ENCODE data around the gene OSBPL9. TPM values are rescaled to one million over a fixed set of nuclear protein-coding genes. Genes with fewer than 3 reads are reported as not detected.

The OSBPL9 gene
- total RNA-seq, 1 donor from 2014 or later: 72.2 TPM

DNA sequence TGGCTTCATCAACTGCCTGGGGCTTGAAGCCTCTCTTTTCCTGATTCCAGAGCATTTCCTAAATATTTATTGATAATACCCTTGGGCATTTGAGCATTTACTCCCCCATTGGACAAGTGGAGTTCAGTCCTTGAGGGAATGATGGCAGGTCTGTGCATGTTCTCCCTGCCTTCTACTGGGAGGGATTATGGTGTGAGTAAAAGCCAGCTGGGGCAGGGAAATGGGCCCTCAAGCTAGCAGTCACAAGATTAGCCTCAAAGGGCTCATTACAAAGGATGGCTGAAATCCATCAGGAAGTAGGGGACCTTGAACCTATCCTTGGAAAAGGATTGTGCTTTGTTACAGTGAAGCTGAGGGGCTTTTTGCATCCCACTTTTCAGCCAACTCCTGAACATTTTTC lies 24.2 kb upstream of the OSBPL9 start:
- H3K36me3 ChIP-seq: no peaks in the 10 kb centered on the region
- no peak overlapping the region for H3K4me3 ChIP-seq
- H3K4me1 ChIP-seq: no peaks in the 10 kb centered on the region
- intact Hi-C loops (cut with DNase I): no loop called here
- H3K27me3 ChIP-seq: no peaks in the 10 kb centered on the region
- TF ChIP-seq, protein P1, sequence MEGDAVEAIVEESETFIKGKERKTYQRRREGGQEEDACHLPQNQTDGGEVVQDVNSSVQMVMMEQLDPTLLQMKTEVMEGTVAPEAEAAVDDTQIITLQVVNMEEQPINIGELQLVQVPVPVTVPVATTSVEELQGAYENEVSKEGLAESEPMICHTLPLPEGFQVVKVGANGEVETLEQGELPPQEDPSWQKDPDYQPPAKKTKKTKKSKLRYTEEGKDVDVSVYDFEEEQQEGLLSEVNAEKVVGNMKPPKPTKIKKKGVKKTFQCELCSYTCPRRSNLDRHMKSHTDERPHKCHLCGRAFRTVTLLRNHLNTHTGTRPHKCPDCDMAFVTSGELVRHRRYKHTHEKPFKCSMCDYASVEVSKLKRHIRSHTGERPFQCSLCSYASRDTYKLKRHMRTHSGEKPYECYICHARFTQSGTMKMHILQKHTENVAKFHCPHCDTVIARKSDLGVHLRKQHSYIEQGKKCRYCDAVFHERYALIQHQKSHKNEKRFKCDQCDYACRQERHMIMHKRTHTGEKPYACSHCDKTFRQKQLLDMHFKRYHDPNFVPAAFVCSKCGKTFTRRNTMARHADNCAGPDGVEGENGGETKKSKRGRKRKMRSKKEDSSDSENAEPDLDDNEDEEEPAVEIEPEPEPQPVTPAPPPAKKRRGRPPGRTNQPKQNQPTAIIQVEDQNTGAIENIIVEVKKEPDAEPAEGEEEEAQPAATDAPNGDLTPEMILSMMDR (IDR thresholded peaks at IDR 0.05): no peak
- TF ChIP-seq POLR2AphosphoS5 (IDR thresholded peaks at IDR 0.05; ENCODE audit: insufficient read depth in 1 of 2, low read depth in 1 of 2) (no peak), POLR2A (IDR thresholded peaks at IDR 0.05) (no peak)
- H3K27ac ChIP-seq: no peak overlapping the region
- H3K9me3 ChIP-seq: no peaks in the 10 kb centered on the region
- no peak for DNase-seq (ENCODE audit: extremely low spot score in 2 of 2)

DNA sequence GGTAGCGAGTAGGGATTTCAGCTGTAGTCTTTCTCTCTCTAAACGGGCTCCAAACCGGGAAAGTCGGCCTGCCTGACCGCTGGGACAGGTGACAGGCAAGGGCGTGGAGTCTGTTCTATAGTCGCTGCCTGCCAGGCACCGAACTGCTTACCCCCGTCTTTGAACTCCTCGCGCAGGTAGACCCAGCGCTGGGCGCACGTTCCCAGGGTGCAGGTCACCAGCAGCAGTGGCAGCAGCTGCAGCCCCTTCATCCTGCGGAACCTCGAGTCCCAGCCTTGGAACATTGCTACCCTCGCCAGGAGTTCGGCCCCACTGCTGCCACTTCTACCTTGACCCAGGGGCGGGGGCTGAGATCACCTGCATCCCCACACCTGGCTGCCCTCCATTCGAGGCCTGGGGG lies 22.2 kb upstream of the OSBPL9 start:
- H3K4me3 ChIP-seq: no peak overlapping the region
- no peaks in the 10 kb centered on the region for H3K9me3 ChIP-seq
- intact Hi-C loops (cut with DNase I): no loop called here
- no peaks in the 10 kb centered on the region for H3K4me1 ChIP-seq
- H3K27me3 ChIP-seq: no peaks in the 10 kb centered on the region
- no peaks in the 10 kb centered on the region for H3K36me3 ChIP-seq
- H3K27ac ChIP-seq: no peak overlapping the region
- TF ChIP-seq, protein P1 (IDR thresholded peaks at IDR 0.05): no peak
- TF ChIP-seq POLR2A (IDR thresholded peaks at IDR 0.05) (no peak), POLR2AphosphoS5 (IDR thresholded peaks at IDR 0.05; ENCODE audit: insufficient read depth in 1 of 2, low read depth in 1 of 2) (no peak)
- DNase-seq (ENCODE audit: extremely low spot score in 2 of 2): no peak

DNA sequence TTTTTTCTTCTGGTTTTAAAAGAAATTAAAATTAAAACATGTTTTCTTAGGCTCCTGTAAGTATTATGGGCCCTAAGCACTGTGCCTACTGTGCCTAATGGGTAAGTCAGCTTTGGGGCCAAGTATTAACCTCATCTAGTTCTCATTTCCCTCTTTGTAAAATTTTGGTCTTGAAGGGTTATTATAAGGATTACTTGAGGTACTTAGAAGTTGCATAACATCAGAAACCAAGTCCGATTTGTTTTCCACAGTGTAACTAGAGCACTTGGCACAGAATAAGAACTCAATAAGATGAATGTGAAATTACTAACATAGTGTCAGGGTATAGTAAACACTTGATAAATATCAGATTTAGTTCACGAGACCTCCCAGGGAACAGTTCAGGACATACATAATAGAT lies 16.4 kb upstream of the OSBPL9 start:
- Histone ChIP-seq H3K36me3 (no peaks in the 10 kb centered on the region), H3K4me3 (no peak overlapping the region), H3K27ac (no peak overlapping the region), H3K9me3 (no peaks in the 10 kb centered on the region), H3K4me1 (no peaks in the 10 kb centered on the region), H3K27me3 (no peaks in the 10 kb centered on the region)
- TF ChIP-seq POLR2A (IDR thresholded peaks at IDR 0.05) (no peak), POLR2AphosphoS5 (IDR thresholded peaks at IDR 0.05; ENCODE audit: insufficient read depth in 1 of 2, low read depth in 1 of 2) (no peak)
- TF ChIP-seq, protein P1 (IDR thresholded peaks at IDR 0.05): no peak
- intact Hi-C loops (cut with DNase I): no loop called here
- DNase-seq (ENCODE audit: extremely low spot score in 2 of 2): no peak

DNA sequence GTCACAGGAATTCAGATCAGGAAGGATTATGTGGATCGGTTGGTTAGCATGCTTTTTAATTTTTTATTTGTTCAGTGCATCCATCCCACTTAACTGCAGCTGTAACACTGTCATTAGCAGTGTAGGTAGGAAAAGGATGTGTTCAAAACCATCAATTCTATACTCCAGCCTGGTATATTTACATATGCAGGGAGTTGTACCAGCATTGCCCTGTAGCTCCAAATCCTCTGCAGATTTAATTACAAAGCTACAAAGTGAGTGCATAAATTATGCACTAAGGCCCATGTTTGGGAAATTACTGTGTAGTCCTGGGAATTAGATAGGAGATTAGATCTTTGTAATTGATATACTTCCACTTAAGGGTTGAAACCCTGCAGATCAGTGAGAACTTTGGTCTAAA lies 15.9 kb upstream of the OSBPL9 start:
- DNase-seq (ENCODE audit: extremely low spot score in 2 of 2): no peak
- Histone ChIP-seq H3K4me1 (no peaks in the 10 kb centered on the region), H3K4me3 (no peak overlapping the region), H3K9me3 (no peaks in the 10 kb centered on the region), H3K27ac (no peak overlapping the region), H3K27me3 (no peaks in the 10 kb centered on the region), H3K36me3 (no peaks in the 10 kb centered on the region)
- TF ChIP-seq POLR2AphosphoS5 (IDR thresholded peaks at IDR 0.05; ENCODE audit: insufficient read depth in 1 of 2, low read depth in 1 of 2) (no peak), POLR2A (IDR thresholded peaks at IDR 0.05) (no peak)
- TF ChIP-seq, protein P1 (IDR thresholded peaks at IDR 0.05): no peak
- intact Hi-C loops (cut with DNase I): no loop called here

DNA sequence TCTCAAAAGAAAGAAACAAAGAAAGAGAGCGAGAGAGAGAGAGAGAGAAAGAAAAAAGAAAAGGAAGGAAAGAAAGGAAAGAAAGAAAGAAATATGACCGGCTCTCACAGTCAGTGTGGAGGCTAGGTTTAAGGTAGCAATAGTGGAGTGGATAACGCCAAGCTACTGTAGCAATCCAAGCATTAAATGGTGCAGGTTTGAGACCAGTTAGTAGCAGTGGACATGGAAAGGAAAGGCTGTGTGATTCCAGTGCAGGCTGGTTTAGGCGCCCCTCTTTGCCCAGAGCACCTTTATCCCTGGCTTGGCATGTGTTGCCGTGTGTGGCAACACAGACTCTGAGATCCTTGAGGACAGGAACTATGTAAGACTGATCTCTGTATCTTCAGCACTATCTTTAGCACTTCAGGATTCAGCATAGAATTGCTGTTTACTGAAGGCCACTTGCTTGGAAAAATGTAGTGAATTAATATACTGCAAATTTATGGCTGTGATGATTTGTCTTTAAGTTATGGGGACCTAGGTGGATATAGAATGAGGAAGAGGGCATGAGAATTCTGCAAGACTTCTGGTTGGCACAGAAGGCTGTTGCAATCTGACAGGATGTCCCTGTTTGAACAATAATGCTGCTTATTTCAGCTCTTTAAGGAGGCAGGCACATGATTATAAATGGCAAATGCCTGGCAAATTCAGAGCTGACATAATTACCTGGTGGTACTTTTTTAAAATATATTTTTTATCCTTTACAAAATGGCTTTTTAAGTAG lies 10.8 kb upstream of the OSBPL9 start:
- Histone ChIP-seq H3K27ac (no peak overlapping the region), H3K9me3 (no peaks in the 10 kb centered on the region), H3K27me3 (no peaks in the 10 kb centered on the region), H3K36me3 (no peaks in the 10 kb centered on the region), H3K4me1 (no peaks in the 10 kb centered on the region), H3K4me3 (no peak overlapping the region)
- DNase-seq (ENCODE audit: extremely low spot score in 2 of 2): no peak
- TF ChIP-seq, protein P1 (IDR thresholded peaks at IDR 0.05): no peak
- no peak for TF ChIP-seq POLR2AphosphoS5 (IDR thresholded peaks at IDR 0.05; ENCODE audit: insufficient read depth in 1 of 2, low read depth in 1 of 2)
- intact Hi-C loops (cut with DNase I): no loop called here
